Neural cell (in vitro differentiated cells): ENCODE data around the gene WIPI1. TPM values are rescaled to one million over a fixed set of nuclear protein-coding genes. Genes with fewer than 3 reads are reported as not detected.

Source experiments
- H2AFZ ChIP-seq: fragments of 200-600, 300-800 bp; sonication (generic), shearing (Covaris generic); 2 replicates; pipeline ENCODE4 v1.6.0; 2014; ENCODE audit warnings: low read depth, mild to moderate bottlenecking, antibody characterized with exemption, low read length, moderate library complexity
- H3F3A ChIP-seq: fragments of 200-600 bp; shearing (Covaris generic); 2 replicates; pipeline ENCODE4 v1.6.1; 2016; ENCODE audit warnings: mild to moderate bottlenecking, moderate library complexity, mixed read lengths, antibody characterized with exemption, low read length; ENCODE audit not compliant: insufficient read depth, poor library complexity, severe bottlenecking
- H3K27ac ChIP-seq: fragments of 200-600, 300-800 bp; sonication (generic), shearing (Covaris generic); 2 replicates; pipeline ENCODE4 v1.5.1; 2014; ENCODE audit warnings: mild to moderate bottlenecking, low read length, moderate library complexity
- H3K27me3 ChIP-seq: fragments of 300-800, 200-600 bp; sonication (generic), shearing (Covaris generic); 2 replicates; pipeline ENCODE4 v1.6.0; 2014; ENCODE audit warnings: mild to moderate bottlenecking, low read depth, low read length, moderate library complexity; ENCODE audit not compliant: insufficient read depth
- H3K36me3 ChIP-seq: fragments of 300-800, 200-600 bp; sonication (generic), shearing (Covaris generic); 2 replicates; pipeline ENCODE4 v1.5.1; 2014; ENCODE audit warnings: mild to moderate bottlenecking, antibody characterized with exemption, low read length, moderate library complexity; ENCODE audit not compliant: insufficient read depth
- H3K4me2 ChIP-seq: fragments of 300-800, 200-600 bp; sonication (generic), shearing (Covaris generic); 2 replicates; pipeline ENCODE4 v1.6.0; 2014; ENCODE audit warnings: mild to moderate bottlenecking, low read length
- H3K4me3 ChIP-seq: fragments of 300-800, 200-600 bp; sonication (generic), shearing (Covaris generic); 2 replicates; pipeline ENCODE4 v1.5.1; 2014; ENCODE audit warnings: mild to moderate bottlenecking, low read length, moderate library complexity
- H3K79me2 ChIP-seq: fragments of 200-600 bp; shearing (Covaris generic); replicated peaks from 2 replicates; pipeline ENCODE4 v1.6.0; 2014; ENCODE audit warnings: mild to moderate bottlenecking, low read length, moderate library complexity; ENCODE audit not compliant: insufficient read depth
- H3K9ac ChIP-seq: fragments of 300-800, 200-600 bp; sonication (generic), shearing (Covaris generic); 2 replicates; pipeline ENCODE4 v1.6.1; 2016; ENCODE audit warnings: mild to moderate bottlenecking, low read length, mixed read lengths
- H3K9me2 ChIP-seq: fragments of 200-600 bp; shearing (Covaris generic); 2 replicates; pipeline ENCODE4 v1.6.1; 2016; ENCODE audit warnings: mild to moderate bottlenecking, low read length, mixed read lengths; ENCODE audit not compliant: insufficient read depth
- H3K9me3 ChIP-seq: fragments of 200-600, 300-800 bp; sonication (generic), shearing (Covaris generic); 2 replicates; pipeline ENCODE4 v1.6.1; 2016; ENCODE audit warnings: mild to moderate bottlenecking, mixed run types, low read length, moderate library complexity, mixed read lengths
- H4K20me1 ChIP-seq: fragments of 200-600 bp; shearing (Covaris generic); 2 replicates; pipeline ENCODE4 v1.6.1; 2016; ENCODE audit warnings: mild to moderate bottlenecking, mixed run types; ENCODE audit not compliant: insufficient read depth
- CTCF ChIP-seq: fragments of 450-650 bp; IDR thresholded peaks from 2 replicates; pipeline ENCODE4 v1.5.1; 2014; ENCODE audit warnings: antibody characterized with exemption, mild to moderate bottlenecking, moderate library complexity; ENCODE audit not compliant: poor library complexity, severe bottlenecking
- EP300 ChIP-seq: fragments of 450-650 bp; conservative IDR thresholded peaks from 2 replicates; pipeline ENCODE4 v1.6.1; 2014; ENCODE audit warnings: antibody characterized with exemption, mild to moderate bottlenecking, moderate library complexity; ENCODE audit not compliant: poor library complexity, severe bottlenecking
- EZH2 ChIP-seq: fragments of 200-600, 300-800 bp; shearing (Covaris generic), sonication (generic); IDR thresholded peaks from 2 replicates; pipeline ENCODE4 v1.6.1; 2014; ENCODE audit warnings: antibody characterized with exemption, low read length, borderline replicate concordance, mild to moderate bottlenecking; ENCODE audit not compliant: insufficient read depth, poor library complexity, severe bottlenecking
- MXI1 ChIP-seq: fragments of 450-650 bp; conservative IDR thresholded peaks from 2 replicates; pipeline ENCODE4 v1.6.1; 2014; ENCODE audit warnings: antibody characterized with exemption, mild to moderate bottlenecking; ENCODE audit not compliant: poor library complexity, severe bottlenecking
- RAD21 ChIP-seq: fragments of 450-650 bp; conservative IDR thresholded peaks from 2 replicates; pipeline ENCODE4 v1.6.1; 2014; ENCODE audit warnings: antibody characterized with exemption, mild to moderate bottlenecking, moderate library complexity
- REST ChIP-seq: IDR thresholded peaks from 2 replicates; pipeline ENCODE4 v1.6.1; 2012; ENCODE audit warnings: borderline replicate concordance
- SMC3 ChIP-seq: fragments of 450-650 bp; conservative IDR thresholded peaks from 2 replicates; pipeline ENCODE4 v1.6.1; 2014; ENCODE audit warnings: antibody characterized with exemption, mild to moderate bottlenecking, moderate library complexity; ENCODE audit not compliant: poor library complexity
- TAF1 ChIP-seq: IDR thresholded peaks from 2 replicates; pipeline ENCODE4 v1.6.1; 2012; ENCODE audit warnings: low read depth
- polyA plus RNA-seq: library from polyadenylated mRNA; depleted of rRNA; stranded (reverse); fragments of >200 nt; gene quantifications from 2 replicates; pipeline ENCODE4 v1.2.3, GENCODE V29; 2014

Gene WIPI1
- polyA plus RNA-seq, 1 donor from 2014 or later: 17.8 TPM

- Histone ChIP-seq H3K9me2 (no peaks in the 10 kb centered on the region), H3F3A (no peaks in the 10 kb centered on the region), H3K27me3 (no peaks in the 10 kb centered on the region), H3K4me2 (no peak overlapping the region), H3K4me3 (no peak overlapping the region), H3K9me3 (no peaks in the 10 kb centered on the region), H3K9ac (no peak overlapping the region), H3K27ac (no peak overlapping the region), H3K79me2 (no peaks in the 10 kb centered on the region), H4K20me1 (no peaks in the 10 kb centered on the region), H3K36me3 (no peaks in the 10 kb centered on the region), H2AFZ (no peak overlapping the region)
- TF ChIP-seq SMC3: no peak
These were observed 60.8 kb downstream of the WIPI1 start for GRCh38 chr17:68396226-68397107.

GRCh38 chr17:68394608-68395331 lies 62.5 kb downstream of the WIPI1 start:
- no peak overlapping the region for H3K9ac ChIP-seq
- TF ChIP-seq EP300: no peak
- TF ChIP-seq EZH2: no peak
- TF ChIP-seq MXI1: no peak
- no peak for TF ChIP-seq TAF1
- no peak for TF ChIP-seq CTCF
- no peak for TF ChIP-seq SMC3
- no peak for TF ChIP-seq REST
- no peak for TF ChIP-seq RAD21

More at GRCh38 chr17:68394608-68395331, 62.5 kb downstream of the WIPI1 start:
- H3K9me2 ChIP-seq: no peaks in the 10 kb centered on the region
- H3K9me3 ChIP-seq: no peaks in the 10 kb centered on the region
- no peaks in the 10 kb centered on the region for H3K36me3 ChIP-seq
- H2AFZ ChIP-seq: no peak overlapping the region
- H4K20me1 ChIP-seq: no peaks in the 10 kb centered on the region
- H3K27me3 ChIP-seq: no peaks in the 10 kb centered on the region
- H3F3A ChIP-seq: no peaks in the 10 kb centered on the region
- no peaks in the 10 kb centered on the region for H3K79me2 ChIP-seq
- no peak overlapping the region for H3K4me2 ChIP-seq
- H3K4me3 ChIP-seq: no peak overlapping the region
- H3K27ac ChIP-seq: no peak overlapping the region
